ENCODE data around the gene SCGB3A2. TPM values are rescaled to one million over a fixed set of nuclear protein-coding genes. Genes with fewer than 3 reads are reported as not detected.
"Not testable (repeated sequence)": the region's sequence is repeated elsewhere in the genome, so short reads cannot be mapped to it uniquely, and the experiment has no call there.

The SCGB3A2 gene
- total RNA-seq, 4 donors from 2014 or later, result not detected

DNA sequence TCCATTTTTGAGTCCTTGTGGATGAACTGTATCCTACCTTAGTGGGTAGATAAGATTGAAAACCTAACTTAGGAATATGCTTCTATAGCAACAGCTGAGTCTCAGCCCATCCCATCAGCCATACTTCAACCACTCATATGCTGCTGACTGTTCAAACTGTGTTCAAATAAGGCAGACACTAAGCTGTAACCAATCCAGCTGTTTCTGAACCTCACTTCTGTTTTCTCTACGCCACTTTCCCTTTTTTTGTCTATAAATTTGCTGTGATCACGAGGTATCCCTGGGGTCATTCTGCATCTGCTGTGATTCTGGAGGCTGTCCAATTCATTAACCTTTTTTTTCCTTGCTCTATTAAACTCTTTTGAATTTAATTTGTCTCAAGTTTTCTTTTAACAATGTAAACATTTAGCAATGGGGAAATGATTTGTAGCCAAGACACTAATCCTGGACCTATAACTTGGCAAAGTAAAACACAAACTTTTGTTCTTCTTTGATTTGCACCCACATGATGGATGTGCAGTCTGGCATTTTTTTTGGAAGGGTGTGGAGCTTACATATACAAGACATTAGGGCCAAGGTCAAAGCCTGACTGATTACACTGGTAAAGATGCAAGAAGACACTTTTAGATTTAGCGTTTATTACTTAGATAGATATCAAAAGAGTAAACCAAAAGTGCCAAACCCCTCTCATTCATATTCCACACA, 14.9 kb upstream of the SCGB3A2 start:
- WGBS, 2 donors, result 41 to 42% methylated on average over 3 of the region's 3 CpGs
- no peak overlapping the region for H3K4me3 ChIP-seq (ENCODE audit: low read depth, poor library complexity, severe bottlenecking)
- intact Hi-C loops (cut with DNase I; ENCODE audit: low total_unique reads), result no loop called here
- no peak for DNase-seq (ENCODE audit: low spot score in 2 of 2)
- TF ChIP-seq, protein P1, sequence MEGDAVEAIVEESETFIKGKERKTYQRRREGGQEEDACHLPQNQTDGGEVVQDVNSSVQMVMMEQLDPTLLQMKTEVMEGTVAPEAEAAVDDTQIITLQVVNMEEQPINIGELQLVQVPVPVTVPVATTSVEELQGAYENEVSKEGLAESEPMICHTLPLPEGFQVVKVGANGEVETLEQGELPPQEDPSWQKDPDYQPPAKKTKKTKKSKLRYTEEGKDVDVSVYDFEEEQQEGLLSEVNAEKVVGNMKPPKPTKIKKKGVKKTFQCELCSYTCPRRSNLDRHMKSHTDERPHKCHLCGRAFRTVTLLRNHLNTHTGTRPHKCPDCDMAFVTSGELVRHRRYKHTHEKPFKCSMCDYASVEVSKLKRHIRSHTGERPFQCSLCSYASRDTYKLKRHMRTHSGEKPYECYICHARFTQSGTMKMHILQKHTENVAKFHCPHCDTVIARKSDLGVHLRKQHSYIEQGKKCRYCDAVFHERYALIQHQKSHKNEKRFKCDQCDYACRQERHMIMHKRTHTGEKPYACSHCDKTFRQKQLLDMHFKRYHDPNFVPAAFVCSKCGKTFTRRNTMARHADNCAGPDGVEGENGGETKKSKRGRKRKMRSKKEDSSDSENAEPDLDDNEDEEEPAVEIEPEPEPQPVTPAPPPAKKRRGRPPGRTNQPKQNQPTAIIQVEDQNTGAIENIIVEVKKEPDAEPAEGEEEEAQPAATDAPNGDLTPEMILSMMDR (IDR thresholded peaks at IDR 0.05), result no peak
- no peak for TF ChIP-seq POLR2A (IDR thresholded peaks at IDR 0.05)

DNA sequence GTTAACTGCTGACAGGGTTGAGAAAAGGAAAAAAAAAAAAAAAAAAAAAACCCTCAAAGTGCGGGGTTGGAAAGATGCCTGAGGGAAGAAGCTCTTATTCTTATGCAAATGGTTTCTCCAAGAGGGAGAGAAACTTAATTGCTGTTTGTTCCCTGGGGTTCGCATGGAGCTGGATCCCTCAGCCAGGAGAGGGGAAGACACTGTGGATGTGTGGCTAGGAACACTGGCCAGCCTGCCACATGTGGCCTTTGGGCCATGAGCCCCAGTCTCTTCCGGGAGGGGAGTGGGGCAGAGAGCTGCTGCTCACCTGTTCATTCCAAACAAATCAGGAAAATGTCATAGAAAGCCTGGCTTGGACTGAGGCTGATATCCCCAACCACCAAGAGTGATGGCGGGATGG, 9.4 kb upstream of the SCGB3A2 start:
- DNase-seq (ENCODE audit: low spot score in 2 of 2), result no peak
- TF ChIP-seq, protein P1 (IDR thresholded peaks at IDR 0.05), result no peak
- no peak for TF ChIP-seq POLR2A (IDR thresholded peaks at IDR 0.05)
- 28 to 29% methylated on average over 4 of the region's 4 CpGs for WGBS, 2 donors
- intact Hi-C loops (cut with DNase I; ENCODE audit: low total_unique reads), result no loop called here
- no peak overlapping the region for H3K4me3 ChIP-seq (ENCODE audit: low read depth, poor library complexity, severe bottlenecking)

DNA sequence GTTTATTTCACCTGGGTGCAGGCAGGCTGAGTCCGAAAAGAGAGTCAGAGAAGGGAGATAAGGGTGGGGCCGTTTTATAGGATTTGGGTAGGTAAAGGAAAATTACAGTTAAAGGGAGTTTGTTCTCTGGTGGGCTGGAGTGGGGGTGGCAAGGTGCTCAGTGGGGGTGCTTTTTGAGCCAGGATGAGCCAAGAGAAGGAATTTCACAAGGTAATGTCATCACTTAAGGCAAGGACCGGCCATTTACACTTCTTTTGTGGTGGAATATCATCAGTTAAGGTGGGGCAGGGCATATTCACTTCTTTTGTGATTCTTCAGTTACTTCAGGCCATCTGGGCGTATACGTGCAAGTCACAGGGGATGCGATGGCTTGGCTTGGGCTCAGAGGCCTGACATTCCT, 8.6 kb upstream of the SCGB3A2 start:
- DNase-seq (ENCODE audit: low spot score in 2 of 2); H3K4me3 ChIP-seq (ENCODE audit: low read depth, poor library complexity, severe bottlenecking); intact Hi-C loops (cut with DNase I; ENCODE audit: low total_unique reads): not testable (repeated sequence)
- 45 to 49% methylated on average over 6 of the region's 6 CpGs for WGBS, 2 donors

DNA sequence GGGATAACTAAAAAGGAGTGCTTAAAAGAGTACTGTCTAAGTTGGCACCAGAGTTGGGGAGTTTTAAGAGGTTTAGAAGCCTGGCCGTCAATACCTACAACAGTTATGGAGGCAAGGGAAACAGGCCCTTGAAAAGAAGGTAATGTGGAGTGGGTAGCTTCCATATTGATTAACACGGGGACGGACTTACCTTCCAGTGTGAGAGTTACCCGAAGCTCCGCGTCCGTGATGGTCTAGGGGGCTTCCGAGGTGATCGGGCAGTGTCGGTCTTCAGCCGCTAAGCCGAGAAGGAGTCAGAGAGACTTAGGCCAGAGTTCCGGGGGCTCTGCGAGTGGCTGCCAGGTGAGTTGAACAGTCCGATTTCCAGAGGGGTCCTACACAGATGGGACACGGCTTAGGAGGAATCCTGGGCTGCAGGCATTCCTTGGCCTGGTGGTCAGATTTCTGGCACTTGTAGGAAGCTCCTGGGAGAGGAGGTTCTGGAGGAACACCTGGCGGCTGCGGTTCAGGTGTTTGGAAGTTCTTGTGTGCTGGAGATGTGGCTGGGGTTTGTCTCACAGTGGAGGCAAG, 6.4 kb upstream of the SCGB3A2 start:
- intact Hi-C loops (cut with DNase I; ENCODE audit: low total_unique reads); DNase-seq (ENCODE audit: low spot score in 2 of 2); H3K4me3 ChIP-seq (ENCODE audit: low read depth, poor library complexity, severe bottlenecking): not testable (repeated sequence)
- WGBS, 2 donors, result 91 to 96% methylated on average over 18 of the region's 18 CpGs

DNA sequence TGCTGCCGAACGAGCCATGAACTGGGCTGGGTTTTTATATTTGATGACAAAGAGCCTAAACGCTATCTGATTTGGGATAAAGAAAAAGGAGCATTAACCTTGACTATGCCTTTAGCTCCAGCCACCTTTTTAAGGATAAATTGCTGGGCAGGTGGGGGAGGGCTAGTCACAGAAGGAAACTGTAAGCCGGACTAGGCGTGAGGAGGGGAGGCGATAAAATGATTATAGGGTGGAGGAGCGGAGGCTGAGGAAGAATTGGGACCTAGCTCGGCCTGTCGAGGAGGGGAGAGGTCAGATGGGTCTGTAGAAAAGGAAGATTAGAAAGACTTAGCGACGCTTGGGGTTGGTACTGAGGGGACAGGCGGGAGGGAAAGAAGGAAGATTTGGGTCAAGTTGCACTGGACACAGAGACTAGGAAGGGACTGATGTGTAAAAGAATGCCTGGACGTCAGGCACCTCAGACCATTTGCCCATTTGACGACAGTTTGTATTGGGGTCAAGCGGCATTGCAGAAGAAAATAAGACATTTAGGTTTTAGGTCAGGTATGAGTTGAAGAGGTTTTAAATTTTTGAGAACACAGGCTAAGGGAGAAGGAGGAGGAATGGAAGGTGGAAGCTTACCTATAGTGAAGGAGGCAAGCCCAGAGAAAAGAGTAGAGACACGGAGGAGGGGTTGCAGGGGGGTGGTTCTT, 5.6 kb upstream of the SCGB3A2 start:
- intact Hi-C loops (cut with DNase I; ENCODE audit: low total_unique reads); H3K4me3 ChIP-seq (ENCODE audit: low read depth, poor library complexity, severe bottlenecking); DNase-seq (ENCODE audit: low spot score in 2 of 2): not testable (repeated sequence)
- 84 to 85% methylated on average over 16 of the region's 16 CpGs for WGBS, 2 donors

DNA sequence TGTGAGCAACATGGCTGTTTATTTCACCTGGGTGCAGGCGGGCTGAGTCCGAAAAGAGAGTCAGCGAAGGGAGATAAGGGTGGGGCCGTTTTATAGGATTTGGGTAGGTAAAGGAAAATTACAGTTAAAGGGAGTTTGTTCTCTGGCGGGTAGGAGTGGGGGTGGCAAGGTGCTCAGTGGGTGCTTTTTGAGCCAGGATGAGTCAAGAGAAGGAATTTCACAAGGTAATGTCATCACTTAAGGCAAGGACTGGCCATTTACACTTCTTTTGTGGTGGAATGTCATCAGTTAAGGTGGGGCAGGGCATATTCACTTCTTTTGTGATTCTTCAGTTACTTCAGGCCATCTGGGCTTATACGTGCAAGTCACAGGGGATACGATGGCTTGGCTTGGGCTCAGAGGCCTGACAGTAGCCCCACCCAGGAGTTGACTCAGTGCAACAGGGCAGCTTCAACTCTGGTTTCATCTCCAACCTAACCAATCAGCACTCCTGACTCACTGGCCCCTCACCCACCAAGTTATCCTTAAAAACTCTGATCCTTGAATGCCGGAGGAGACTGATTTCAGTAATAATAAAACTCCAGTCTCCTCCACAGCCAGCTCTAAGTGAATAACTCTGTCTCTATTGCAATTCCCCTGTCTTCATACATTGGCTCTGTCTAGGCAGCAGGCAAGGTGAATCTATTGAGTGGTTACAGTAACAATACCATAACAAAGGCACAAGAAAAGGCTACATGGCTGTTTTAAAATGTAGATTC, 4.2 kb upstream of the SCGB3A2 start:
- intact Hi-C loops (cut with DNase I; ENCODE audit: low total_unique reads); H3K4me3 ChIP-seq (ENCODE audit: low read depth, poor library complexity, severe bottlenecking); DNase-seq (ENCODE audit: low spot score in 2 of 2): not testable (repeated sequence)
- 66 to 81% methylated on average over 6 to 8 of the region's 8 CpGs for WGBS, 2 donors

DNA sequence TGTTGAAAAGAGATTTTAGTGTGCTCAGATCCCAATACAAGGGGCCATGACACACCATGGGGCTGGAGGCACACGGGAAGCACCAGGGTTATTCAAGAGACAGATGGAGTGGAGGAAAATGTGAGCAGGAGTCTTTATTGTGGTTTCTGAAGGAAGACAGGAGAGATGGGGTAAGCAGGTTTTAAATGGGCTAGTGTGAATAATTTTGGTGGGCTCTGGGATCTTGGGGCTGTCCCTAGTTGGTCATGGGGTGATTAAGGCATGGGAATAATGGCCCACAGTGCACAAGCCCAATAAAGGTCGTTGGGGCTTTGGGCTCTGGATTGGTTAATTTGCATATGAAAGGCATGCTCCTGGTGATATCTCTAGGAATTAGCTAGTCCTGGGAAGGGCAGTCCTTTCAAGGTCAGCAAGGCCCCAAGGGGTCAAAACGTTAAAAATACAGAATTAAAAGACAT, 3.6 kb upstream of the SCGB3A2 start:
- 38 to 45% methylated on average over 3 of the region's 3 CpGs for WGBS, 2 donors
- TF ChIP-seq, protein P1 (IDR thresholded peaks at IDR 0.05), result no peak
- no peak for TF ChIP-seq POLR2A (IDR thresholded peaks at IDR 0.05)
- no peak for DNase-seq (ENCODE audit: low spot score in 2 of 2)
- no peak overlapping the region for H3K4me3 ChIP-seq (ENCODE audit: low read depth, poor library complexity, severe bottlenecking)
- intact Hi-C loops (cut with DNase I; ENCODE audit: low total_unique reads), result no loop called here
